Activated CD8-positive, alpha-beta T cell treated with anti-CD3 and anti-CD28 coated beads for 36 hours (primary cell): Measurements from ENCODE around the gene ROGDI. TPM values are rescaled to one million over a fixed set of nuclear protein-coding genes. Genes with fewer than 3 reads are reported as not detected.
"Not testable (repeated sequence)": the region's sequence is repeated elsewhere in the genome, so short reads cannot be mapped to it uniquely, and the experiment has no call there.

Experiments used
- ATAC-seq: fragments of 200-7000 bp; cut with Tn5 transposase; one replicate; pipeline ENCODE4 v1.10.0; 2021; ENCODE audit warnings: mild to moderate bottlenecking, moderate library complexity
- CTCF ChIA-PET: fragments of 350-600 bp; sonication (Branson Sonifier 250); formaldehyde crosslinking; loops from one replicate; lab custom pipeline; 2021; ENCODE audit warnings: antibody characterized with exemption; lab: Charles Lee
- POLR2A ChIA-PET: fragments of 350-600 bp; sonication (Branson Sonifier 250); formaldehyde crosslinking; loops from one replicate; lab custom pipeline; 2021; ENCODE audit warnings: antibody characterized with exemption; lab: Charles Lee
- DNase-seq: peaks from one replicate; pipeline ENCODE4 v3.0.0-alpha.2; 2020
- H3K27ac Mint-ChIP-seq: one replicate; pipeline ENCODE4 v1.8.0; 2021; ENCODE audit warnings: mild to moderate bottlenecking, mixed read lengths
- H3K27me3 Mint-ChIP-seq: one replicate; pipeline ENCODE4 v1.8.0; 2021; ENCODE audit warnings: mixed read lengths
- H3K36me3 Mint-ChIP-seq: one replicate; pipeline ENCODE4 v1.8.0; 2021; ENCODE audit warnings: low read depth, mixed read lengths
- H3K4me1 Mint-ChIP-seq: one replicate; pipeline ENCODE4 v1.8.0; 2021; ENCODE audit warnings: low read depth, mixed read lengths
- H3K4me3 Mint-ChIP-seq: one replicate; pipeline ENCODE4 v1.8.0; 2021; ENCODE audit warnings: mild to moderate bottlenecking, moderate library complexity, mixed read lengths
- H3K9me3 Mint-ChIP-seq: one replicate; pipeline ENCODE4 v1.8.0; 2021; ENCODE audit warnings: mixed read lengths
- CTCF ChIP-seq: fragments of 200-600 bp; IDR thresholded peaks from one replicate; pipeline ENCODE4 v1.8.0; 2022; ENCODE audit warnings: antibody characterized with exemption, mild to moderate bottlenecking
- intact Hi-C: fragments of 100-400 bp; cut with micrococcal nuclease; formaldehyde crosslinking; loops from one replicate; pipeline ENCODE4 v1.10.0; 2022
- total RNA-seq, 2 experiments: library from RNA; stranded (reverse); gene quantifications; one replicate each; pipeline ENCODE4 v1.2.3, GENCODE V29; 2021

Gene ROGDI
- total RNA-seq, 2 experiments from 2014 or later, result 3.3 to 3.7 TPM

- no peak overlapping the region for H3K27ac Mint-ChIP-seq
- CTCF ChIA-PET, result interaction anchor here (1.1 kb wide), 1 partner anchor 78 kb away, joined by 3 read pairs; no protein-coding TSS in a partner anchor
- H3K4me1 Mint-ChIP-seq, result no peaks in the 10 kb centered on the region
- ATAC-seq (no peak), DNase-seq (no peak)
- no peak for TF ChIP-seq CTCF
- no peak overlapping the region for H3K4me3 Mint-ChIP-seq
- H3K9me3 Mint-ChIP-seq, result no peaks in the 10 kb centered on the region
- intact Hi-C loops, result no loop called here
- no peaks in the 10 kb centered on the region for H3K36me3 Mint-ChIP-seq
- H3K27me3 Mint-ChIP-seq, result no peaks in the 10 kb centered on the region
- POLR2A ChIA-PET, result interaction anchor here (1.6 kb wide), 1 partner anchor 17 kb away, joined by 4 read pairs; no protein-coding TSS in a partner anchor
Measured at GRCh38 chr16:4788489-4788889, 13.9 kb downstream of the ROGDI start.

DNA sequence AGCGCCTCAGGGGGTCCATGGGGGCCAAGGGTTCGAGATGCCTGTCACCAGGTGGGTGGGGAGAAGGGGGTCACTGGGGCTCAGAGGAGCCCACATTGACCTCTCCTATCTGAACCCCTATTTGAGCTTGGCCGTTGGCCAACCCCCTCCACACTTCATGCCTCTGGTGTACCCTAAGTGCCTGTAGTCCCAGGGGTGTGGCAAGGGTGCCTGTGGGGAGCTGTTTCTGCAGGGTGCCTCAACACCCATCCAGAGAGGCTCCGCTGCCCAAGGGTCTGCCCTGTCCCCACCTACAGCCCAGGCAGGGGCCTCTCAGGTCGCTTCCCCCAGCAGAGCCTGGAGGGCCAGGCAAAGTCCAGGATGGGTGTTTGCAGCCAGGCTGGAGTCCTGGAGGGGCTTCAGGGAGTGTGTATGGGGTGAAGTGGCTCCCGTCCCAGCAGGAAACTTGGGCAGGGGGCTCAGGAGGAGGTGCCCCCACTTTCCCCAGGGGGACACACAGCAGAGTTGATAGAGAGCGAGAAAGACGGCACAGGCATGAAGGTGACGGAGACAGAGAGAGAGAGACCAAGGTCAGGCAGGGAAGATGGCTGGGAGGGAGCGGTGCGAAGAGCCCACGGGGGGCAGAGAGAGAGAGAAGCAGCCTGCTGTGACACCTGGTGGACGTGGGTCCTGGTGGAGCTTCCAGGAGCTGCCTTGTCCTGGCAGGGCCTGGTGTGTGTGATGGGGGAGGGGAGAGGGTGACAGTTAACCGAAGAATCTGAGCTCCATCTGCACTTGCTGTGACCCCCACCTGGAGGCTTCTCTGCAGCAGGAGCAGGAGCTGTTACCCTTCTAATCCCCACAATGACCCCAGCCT is 14.6 kb downstream of the ROGDI start, which contains the start of gene SEPTIN12:
Gene SEPTIN12 (minus strand): TSS at position 719 of the 856 bp plus-strand sequence. CDS start 700 bp downstream, at position 19.
- TF ChIP-seq CTCF, result no peak
- ATAC-seq (no peak), DNase-seq (no peak)
- Mint-ChIP-seq H3K4me3 (no peak within 1 kb of the TSS), H3K27ac (no peak within 1 kb of the TSS), H3K9me3 (no peaks in the 10 kb centered on the region), H3K27me3 (no peaks in the 10 kb centered on the region), H3K4me1 (no peaks in the 10 kb centered on the region), H3K36me3 (no peaks in the 10 kb centered on the region)
- ChIA-PET CTCF (interaction anchor here (1.1 kb wide), 1 partner anchor 78 kb away, joined by 3 read pairs; no protein-coding TSS in a partner anchor), POLR2A (interaction anchor here (1.6 to 1.7 kb wide), 2 partner anchors 17 to 19 kb away, joined by 4 read pairs; no protein-coding TSS in a partner anchor)
- intact Hi-C loops, result no loop called here

DNA sequence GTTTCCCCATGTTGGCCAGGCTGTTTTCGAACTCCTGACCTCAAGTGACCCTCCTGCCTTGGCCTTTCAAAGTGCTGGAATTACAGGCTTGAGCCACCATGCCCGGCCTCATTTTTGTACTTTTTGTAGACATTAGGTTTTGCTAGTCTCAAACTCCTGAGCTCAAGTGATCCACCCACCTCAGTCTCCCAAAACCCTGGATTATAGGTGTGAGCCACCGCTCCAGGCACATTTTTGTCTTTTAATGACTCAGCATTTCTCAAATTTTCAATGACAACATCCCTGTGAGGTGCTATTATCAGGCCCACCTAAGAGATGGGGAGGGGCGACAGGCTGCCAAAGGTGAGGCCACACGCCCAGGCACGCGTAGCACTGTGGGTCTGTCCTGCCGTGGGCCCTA is 15.4 kb downstream of the ROGDI start:
- H3K4me1 Mint-ChIP-seq, result no peaks in the 10 kb centered on the region
- no peak overlapping the region for H3K27ac Mint-ChIP-seq
- intact Hi-C loops, result no loop called here
- no peak for TF ChIP-seq CTCF
- POLR2A ChIA-PET, result interaction anchor here (1.7 kb wide), 1 partner anchor 18 kb away, joined by 4 read pairs; no protein-coding TSS in a partner anchor
- no peaks in the 10 kb centered on the region for H3K9me3 Mint-ChIP-seq
- H3K27me3 Mint-ChIP-seq, result no peaks in the 10 kb centered on the region
- DNase-seq, result no peak
- no peak for ATAC-seq
- no peaks in the 10 kb centered on the region for H3K36me3 Mint-ChIP-seq
- CTCF ChIA-PET, result no interaction called here
- no peak overlapping the region for H3K4me3 Mint-ChIP-seq

GRCh38 chr16:4785758-4786433 is 16.5 kb downstream of the ROGDI start:
- no peaks in the 10 kb centered on the region for H3K4me1 Mint-ChIP-seq
- CTCF ChIA-PET, result no interaction called here
- no peaks in the 10 kb centered on the region for H3K27me3 Mint-ChIP-seq
- intact Hi-C loops, result no loop called here
- no peaks in the 10 kb centered on the region for H3K9me3 Mint-ChIP-seq
- H3K4me3 Mint-ChIP-seq, result no peak overlapping the region
- TF ChIP-seq CTCF, result no peak
- DNase-seq, result no peak
- H3K36me3 Mint-ChIP-seq, result no peaks in the 10 kb centered on the region
- H3K27ac Mint-ChIP-seq, result no peak overlapping the region
- POLR2A ChIA-PET, result interaction anchor here (0.7 to 1.7 kb wide), 2 partner anchors 17 to 33 kb away, joined by 3 to 4 read pairs; no protein-coding TSS in a partner anchor
- ATAC-seq, result no peak

DNA sequence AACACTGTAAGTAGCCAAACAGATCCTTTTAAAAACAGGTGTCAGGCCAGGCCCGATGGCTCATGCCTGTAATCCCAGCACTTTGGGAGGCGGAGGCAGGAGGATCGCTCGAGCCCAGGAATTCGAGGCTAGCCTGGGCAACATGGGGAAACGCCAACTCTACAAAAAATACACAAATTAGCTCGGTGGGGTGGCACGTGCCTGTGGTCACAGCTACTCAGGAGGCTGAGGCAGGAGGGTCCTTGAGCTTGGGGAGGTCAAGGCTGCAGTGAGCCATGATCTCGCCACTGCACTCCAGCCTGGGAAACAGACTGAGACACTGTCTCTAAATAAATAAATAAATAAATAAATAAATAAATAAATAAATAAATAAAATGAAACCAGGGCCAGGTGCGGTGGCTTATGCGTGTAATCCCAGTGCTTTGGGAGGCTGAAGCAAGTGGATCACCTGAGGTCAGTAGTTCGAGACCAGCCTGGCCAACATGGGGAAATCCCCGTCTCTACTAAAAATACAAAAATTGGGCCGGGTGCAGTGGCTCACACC is 17.9 kb downstream of the ROGDI start:
- DNase-seq, H3K4me3 Mint-ChIP-seq, ATAC-seq, CTCF ChIA-PET, H3K27ac Mint-ChIP-seq, H3K9me3 Mint-ChIP-seq, POLR2A ChIA-PET, H3K36me3 Mint-ChIP-seq, H3K27me3 Mint-ChIP-seq, intact Hi-C loops, H3K4me1 Mint-ChIP-seq: not testable (repeated sequence)
